Stimulated activated CD8-positive, alpha-beta memory T cell treated with anti-CD3 and anti-CD28 coated beads, Interleukin-4, amount 100 ng/mL, for 1 hour (primary cell): ENCODE data around the gene DUSP5.

Experiments used
- DNase-seq, 2 donors: peaks; one replicate each; pipeline ENCODE4 v3.0.0-alpha.2; 2020; ENCODE audit warnings: low read depth in 2 of 2, low spot score in 1 of 2

Gene DUSP5

DNA sequence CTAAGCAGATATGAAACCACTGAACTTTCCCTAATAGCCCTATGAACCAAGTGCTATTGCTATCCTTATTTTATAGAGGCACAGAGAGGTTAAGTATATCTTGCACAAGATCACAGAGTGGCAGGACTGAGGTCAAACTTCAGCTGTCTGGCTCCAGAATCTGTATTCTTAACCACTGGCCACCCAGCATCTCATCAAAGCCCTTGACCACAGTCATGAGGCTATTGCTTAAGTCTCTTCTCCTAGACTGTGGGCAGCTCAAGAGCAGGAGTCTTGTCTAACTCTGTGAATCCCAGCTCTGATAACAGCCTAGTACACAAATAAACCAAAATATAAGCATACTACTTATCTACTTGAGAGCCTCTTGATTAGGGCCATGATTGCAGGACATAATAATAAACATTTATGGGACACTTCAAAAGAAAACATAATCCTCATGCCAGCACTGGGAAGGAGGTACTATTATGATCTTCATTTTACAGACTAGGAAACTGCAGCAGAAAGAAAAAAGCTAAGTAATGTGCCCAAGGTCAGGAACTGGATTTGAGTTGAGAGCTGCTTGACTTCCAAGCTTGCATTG, 47.3 kb downstream of the DUSP5 start:
- no peak for DNase-seq

DNA sequence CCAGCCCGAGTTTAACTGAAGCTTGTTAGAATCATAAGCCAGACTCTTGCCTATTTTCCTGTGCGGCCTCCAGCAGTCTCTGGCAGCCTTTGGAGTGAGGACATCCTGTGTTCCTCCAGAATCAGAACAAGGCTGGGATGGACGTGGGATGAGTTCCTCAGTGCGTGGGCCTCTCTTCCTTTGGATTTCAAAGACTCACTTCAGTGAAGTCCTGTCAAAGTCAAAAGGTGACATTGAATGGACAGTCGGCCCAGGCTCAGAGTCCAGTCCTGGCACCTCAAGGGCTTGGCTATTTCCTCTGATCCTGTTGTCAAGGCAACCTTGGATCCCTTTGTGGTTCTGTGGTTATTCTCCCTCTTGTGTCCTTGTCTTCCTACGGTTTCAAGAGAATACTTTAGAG, 48.4 kb downstream of the DUSP5 start:
- no peak for DNase-seq

DNA sequence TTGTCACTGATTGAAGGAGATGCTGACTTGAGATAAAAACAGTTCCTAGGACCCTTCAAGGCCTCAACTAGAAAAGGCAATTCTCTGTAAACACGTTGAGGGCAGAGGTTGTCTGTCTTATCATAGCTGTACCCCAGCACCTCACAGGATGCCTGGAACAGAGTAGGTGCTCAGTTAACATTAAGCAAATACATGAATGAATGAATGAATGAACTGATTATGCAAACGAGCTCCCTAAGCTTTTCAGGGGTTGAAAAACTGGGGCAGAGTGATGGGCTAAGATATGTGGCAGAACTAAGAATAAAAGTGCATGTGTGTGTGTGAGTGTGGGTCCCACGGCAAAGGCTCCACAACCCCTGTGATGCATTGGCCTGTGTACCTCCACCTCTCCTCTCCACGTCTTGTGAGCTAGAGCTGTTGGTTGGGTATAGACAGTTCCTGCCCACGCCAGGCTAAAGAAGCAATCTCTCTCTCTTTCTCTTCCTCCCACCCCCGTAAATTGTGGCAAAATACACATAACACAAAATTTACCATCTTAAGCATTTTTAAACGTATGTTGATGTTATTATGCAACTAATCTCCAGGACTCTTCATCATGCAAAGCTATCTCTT, 48.9 kb downstream of the DUSP5 start:
- DNase-seq, result no peak

DNA sequence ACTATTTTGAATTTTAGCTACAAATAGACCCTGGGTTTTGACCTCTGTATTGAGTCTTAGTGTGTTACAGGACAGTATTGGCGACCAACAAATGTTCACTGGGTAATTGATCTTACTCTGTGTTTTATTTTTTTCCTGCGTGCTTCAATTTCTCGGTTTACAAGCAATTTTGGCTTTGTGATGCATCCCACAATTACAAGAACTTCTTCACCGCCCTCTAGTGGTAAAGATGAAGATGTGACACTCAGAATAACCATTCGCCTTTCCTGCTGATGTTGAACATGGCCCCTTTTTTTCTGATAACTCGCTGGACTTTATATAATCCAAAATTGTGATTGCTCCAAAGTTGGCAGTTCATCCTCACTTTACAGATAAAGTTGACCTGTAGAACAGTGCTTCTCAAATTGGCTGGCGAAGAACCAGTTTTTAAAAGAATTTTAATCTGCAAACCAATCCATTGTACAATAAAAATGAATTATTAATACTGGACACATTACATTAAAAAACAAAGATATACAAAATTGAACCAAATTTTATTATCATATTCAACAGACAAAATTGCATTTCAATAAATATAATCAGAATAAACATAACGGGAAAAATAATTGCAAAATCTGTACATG, 49.5 kb downstream of the DUSP5 start:
- DNase-seq, result no peak

DNA sequence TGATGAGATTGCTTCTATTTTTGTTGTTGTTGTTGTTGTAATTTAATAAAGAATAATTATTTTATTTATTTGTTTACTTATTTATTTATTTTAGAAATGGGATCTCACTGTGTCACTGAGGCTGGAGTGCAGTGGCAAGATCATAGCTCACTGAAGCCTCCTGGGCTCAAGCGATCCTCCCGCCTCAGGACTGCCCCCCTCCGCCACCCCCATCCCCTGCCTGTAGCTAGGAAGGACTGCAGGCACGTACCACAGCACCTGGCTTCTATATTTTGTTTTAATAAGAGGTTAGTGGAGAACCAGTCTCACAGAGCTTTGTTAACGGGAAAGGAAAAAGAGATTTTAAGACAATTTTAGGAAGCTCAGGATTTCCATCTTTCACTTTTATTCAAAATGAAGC, 50.3 kb downstream of the DUSP5 start:
- DNase-seq, result no peak

DNA sequence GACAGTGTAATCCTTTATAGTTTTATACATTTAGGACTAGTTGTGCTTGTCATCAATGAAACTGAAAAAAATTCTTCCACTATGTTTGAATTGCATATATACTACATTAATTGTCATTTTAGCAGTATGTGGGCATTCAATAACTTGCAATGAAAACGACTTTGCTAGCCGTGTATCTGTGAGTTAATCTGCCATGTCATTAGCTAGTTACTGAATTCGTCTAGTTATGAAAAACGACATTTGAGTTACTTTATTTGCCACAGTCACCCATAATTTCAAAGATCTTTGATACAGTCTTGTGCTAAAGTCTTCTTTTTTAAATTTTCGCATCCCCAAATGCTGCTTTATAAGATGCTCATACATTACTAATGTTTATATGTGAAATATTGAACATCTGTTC, 51.5 kb downstream of the DUSP5 start:
- DNase-seq, result no peak

DNA sequence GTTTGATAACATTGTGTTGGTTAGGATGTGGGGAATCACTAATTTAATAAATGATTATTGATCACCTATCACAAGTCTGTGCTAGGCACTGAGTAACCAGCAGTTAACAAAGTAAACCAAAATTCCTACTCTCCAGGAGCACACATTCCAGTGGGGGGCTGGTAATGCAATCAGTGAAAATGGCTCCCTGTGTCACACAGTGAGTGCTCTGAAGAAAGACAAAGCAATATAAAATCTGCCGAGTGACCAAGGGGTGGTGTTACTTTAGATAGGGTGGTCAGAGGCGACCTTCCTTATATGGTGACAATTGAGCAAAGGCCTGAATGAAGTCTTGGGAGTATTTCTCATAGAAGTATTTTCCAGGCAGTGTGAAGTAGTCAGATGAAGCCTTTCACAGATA, 56.2 kb downstream of the DUSP5 start:
- no peak for DNase-seq

DNA sequence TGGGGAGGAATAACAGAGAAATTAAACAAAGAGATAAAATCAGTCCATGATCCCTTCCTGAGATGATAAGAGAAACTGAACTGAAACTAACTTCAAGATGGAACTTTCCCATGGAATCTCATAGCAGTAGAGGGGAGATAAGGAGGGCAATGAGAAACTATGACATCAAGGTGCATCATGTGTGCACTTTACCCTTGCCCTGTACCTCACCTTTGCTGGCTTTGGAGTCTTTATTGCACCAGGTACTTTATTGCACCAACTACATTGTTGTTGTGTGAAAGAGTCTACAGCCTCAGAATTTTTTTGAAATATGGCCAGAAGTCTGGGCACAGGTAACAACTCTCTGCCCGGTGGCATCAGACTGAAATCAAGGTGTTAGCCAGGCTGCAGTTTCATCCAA, 58.6 kb downstream of the DUSP5 start:
- no peak for DNase-seq

DNA sequence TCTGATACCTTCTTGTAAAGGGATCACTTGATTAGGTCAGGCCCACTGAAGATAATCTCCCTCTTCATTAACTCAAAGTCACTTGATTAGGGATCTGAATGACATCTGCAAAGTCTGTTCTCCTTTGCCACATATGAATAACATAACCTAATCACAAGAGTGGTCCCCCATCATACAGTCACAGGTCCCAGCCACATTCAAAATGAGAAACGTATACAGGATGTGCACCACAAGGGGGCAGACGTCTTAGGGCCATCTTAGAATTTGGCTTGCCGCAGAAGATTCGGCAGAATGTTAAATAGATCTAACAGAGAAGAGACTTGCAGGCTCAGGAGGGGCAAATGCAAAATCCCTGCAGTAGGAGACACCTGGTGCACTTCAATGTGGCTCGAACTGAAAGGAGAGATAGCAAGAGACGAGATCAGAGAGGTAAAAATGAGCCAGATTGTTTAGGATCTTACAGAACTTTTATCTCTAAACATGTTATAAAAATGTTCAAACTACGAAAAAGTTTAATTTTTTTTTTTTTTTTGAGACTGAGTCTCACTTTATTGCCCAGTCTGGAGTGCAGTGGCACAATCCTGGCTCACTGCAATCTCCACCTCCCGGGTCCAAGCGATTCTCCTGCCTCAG, 59.4 kb downstream of the DUSP5 start:
- peak; percentile 34 to 49 for DNase-seq

DNA sequence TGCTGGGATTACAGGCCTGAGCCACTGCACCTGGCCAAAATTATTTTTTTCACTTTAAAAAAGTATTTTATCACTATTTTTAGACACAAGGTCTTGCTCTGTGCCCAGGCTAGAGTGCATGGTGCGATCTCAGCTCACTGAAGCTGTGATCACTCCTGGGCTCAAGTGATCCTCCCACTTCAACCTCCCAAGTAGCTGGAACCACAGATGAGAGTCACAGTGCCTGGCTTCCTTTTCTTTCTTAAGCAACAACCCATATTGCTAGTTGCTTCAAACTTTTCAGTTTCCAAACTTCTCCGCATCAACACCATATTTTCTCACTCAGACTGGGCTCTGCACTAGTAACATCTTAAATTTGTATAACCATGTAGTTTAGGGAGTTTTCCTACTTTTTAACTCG, 60.3 kb downstream of the DUSP5 start:
- DNase-seq, result no peak

DNA sequence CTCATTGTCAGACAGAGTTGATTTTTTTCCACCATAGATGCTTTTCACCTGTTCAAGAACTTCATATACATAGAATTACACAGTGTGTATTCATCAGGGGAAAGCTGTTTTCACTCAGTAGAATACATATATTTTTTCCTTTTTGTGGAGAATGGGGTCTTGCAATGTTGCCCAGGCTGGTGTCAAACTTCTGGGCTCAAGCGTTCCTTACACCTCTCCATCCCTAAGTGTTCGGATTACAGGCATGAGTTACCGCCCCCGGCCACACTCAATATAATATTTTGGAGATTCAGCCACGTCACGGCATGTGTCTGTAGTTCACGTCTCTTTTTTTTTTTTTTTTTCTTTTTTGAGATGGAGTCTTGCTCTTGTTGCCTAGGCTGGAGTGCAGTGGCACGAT, 62.3 kb downstream of the DUSP5 start:
- DNase-seq, result no peak
